HepG2 (cell line): ENCODE measurements around the gene KDM2B. TPM values are rescaled to one million over a fixed set of nuclear protein-coding genes. Genes with fewer than 3 reads are reported as not detected.

Experiments used
- ATAC-seq: fragments of 200-7000 bp; cut with Tn5 transposase; 3 replicates; pipeline ENCODE4 v1.9.1; 2020; ENCODE audit warnings: mild to moderate bottlenecking, moderate library complexity
- BruUV-seq: library from RNA; stranded (reverse); fragments of 400-500 nt; replicated peaks from 2 replicates; lab custom pipeline; 2021; lab: Mats Ljungman, UMichigan
- CTCF ChIA-PET: fragments of 300-600 bp; formaldehyde crosslinking; extraction: SDS; loops from one replicate; lab custom pipeline; 2021; ENCODE audit warnings: low total read pairs, inconsistent platforms, low intra/inter-chr PET ratio; lab: Yijun Ruan, JAX
- POLR2A ChIA-PET: fragments of 350-600 bp; sonication (Branson Sonifier 250); formaldehyde crosslinking; loops from one replicate; lab custom pipeline; 2020; ENCODE audit warnings: antibody characterized with exemption, inconsistent platforms; lab: Yijun Ruan, JAX
- DNase-seq: peaks from one replicate; pipeline ENCODE4 v3.0.0-alpha.2; 2015; ENCODE audit warnings: low spot score
- FAIRE-seq: peaks from 3 replicates; lab custom pipeline; 2011; peaks lifted over from hg19 to GRCh38; lab: Jason Lieb, UNC
- H2AFZ ChIP-seq: one replicate; pipeline ENCODE4 v1.6.1; 2011; ENCODE audit warnings: low read length, inconsistent platforms
- H3K27ac ChIP-seq: fragments of 300-600 bp; 3 replicates; pipeline ENCODE4 v1.8.0; 2011; ENCODE audit warnings: mixed run types, mild to moderate bottlenecking, mixed read lengths, low read length, inconsistent platforms; ENCODE audit not compliant: insufficient read depth; ENCODE audit errors: extremely low read length
- H3K27me3 ChIP-seq, 2 experiments: fragments of 200-600 bp in 1 of 2; 2 replicates in 1 of 2; 3 replicates in 1 of 2; pipeline versions ENCODE4 v1.6.0 to v1.8.0; 2011; ENCODE audit warnings: low read length in 2 of 2, mild to moderate bottlenecking in 2 of 2, moderate library complexity in 2 of 2, inconsistent platforms in 1 of 2; ENCODE audit not compliant: insufficient read depth in 2 of 2, control insufficient read depth in 1 of 2
- H3K36me3 ChIP-seq, 2 experiments: fragments of 200-600 bp in 1 of 2; replicated peaks in 1 of 2; 2 replicates in 1 of 2; 3 replicates in 1 of 2; pipeline versions ENCODE4 v1.5.1 to v1.8.0; 2011; ENCODE audit warnings: low read length in 2 of 2, inconsistent platforms in 1 of 2; ENCODE audit not compliant: insufficient read depth in 2 of 2, control insufficient read depth in 1 of 2
- H3K4me1 ChIP-seq: 2 replicates; pipeline ENCODE4 v1.5.1; 2012; ENCODE audit warnings: low read length, inconsistent platforms; ENCODE audit not compliant: insufficient read depth
- H3K4me2 ChIP-seq: 2 replicates; pipeline ENCODE4 v1.6.0; 2011; ENCODE audit warnings: low read depth, low read length, inconsistent platforms
- H3K4me3 ChIP-seq, 3 experiments: fragments of 200-600 bp in 1 of 3; sonication (generic), shearing (Covaris generic) in 1 of 3; replicated peaks in 1 of 3; 2 replicates each; pipeline ENCODE4 v1.5.1; 2011 to 2016; ENCODE audit warnings: low read length in 3 of 3, inconsistent platforms in 2 of 3, low read depth in 2 of 3, mild to moderate bottlenecking in 2 of 3, control low read depth in 1 of 3, mixed read lengths in 1 of 3; ENCODE audit not compliant: insufficient read depth in 1 of 3
- H3K79me2 ChIP-seq: one replicate; pipeline ENCODE4 v1.6.1; 2011; ENCODE audit warnings: low read length, inconsistent platforms; ENCODE audit not compliant: insufficient read depth
- H3K9ac ChIP-seq: 2 replicates; pipeline ENCODE4 v1.6.0; 2011; ENCODE audit warnings: mild to moderate bottlenecking, low read depth, low read length, inconsistent platforms; ENCODE audit not compliant: insufficient read depth
- H3K9me3 ChIP-seq: 2 replicates; pipeline ENCODE4 v1.5.1; 2012; ENCODE audit warnings: mild to moderate bottlenecking, low read length
- H4K20me1 ChIP-seq: 2 replicates; pipeline ENCODE4 v1.6.0; 2011; ENCODE audit warnings: inconsistent platforms, mild to moderate bottlenecking, low read length, moderate library complexity; ENCODE audit not compliant: insufficient read depth
- EEA1 ChIP-seq: sonication (generic); formaldehyde crosslinking; IDR thresholded peaks from 2 replicates; pipeline ENCODE4 v1.5.1; 2020; ENCODE audit warnings: mild to moderate bottlenecking, missing genetic modification reagents, borderline replicate concordance
- ERF ChIP-seq: IDR thresholded peaks from 2 replicates; pipeline ENCODE4 v1.6.1; 2018; ENCODE audit warnings: missing biosample characterization, missing genetic modification reagents
- GATAD1 ChIP-seq: IDR thresholded peaks from 2 replicates; pipeline ENCODE4 v1.6.1; 2016; ENCODE audit warnings: missing genetic modification reagents, missing compliant biosample characterization
- HNRNPUL1 ChIP-seq: fragments of 200-400 bp; formaldehyde crosslinking; IDR thresholded peaks from 2 replicates; pipeline ENCODE4 v1.6.1; 2017; ENCODE audit warnings: low read depth, mild to moderate bottlenecking, low read length, moderate library complexity
- NFIC ChIP-seq: IDR thresholded peaks from 2 replicates; pipeline ENCODE4 v1.6.1; 2012; ENCODE audit warnings: mild to moderate bottlenecking, low read length, inconsistent platforms
- RBFOX2 ChIP-seq: fragments of 200-400 bp; formaldehyde crosslinking; IDR thresholded peaks from 2 replicates; pipeline ENCODE4 v1.6.1; 2017; ENCODE audit warnings: low read depth, mild to moderate bottlenecking, low read length
- RBM22 ChIP-seq: fragments of 200-400 bp; formaldehyde crosslinking; optimal IDR thresholded peaks from 2 replicates; pipeline ENCODE3; 2017; ENCODE audit warnings: mild to moderate bottlenecking, low read length, moderate library complexity
- RFX3 ChIP-seq: IDR thresholded peaks from 2 replicates; pipeline ENCODE4 v1.6.1; 2016; ENCODE audit warnings: missing biosample characterization, missing genetic modification reagents
- SAFB2 ChIP-seq: sonication (generic); formaldehyde crosslinking; IDR thresholded peaks from 2 replicates; pipeline ENCODE4 v1.5.1; 2020; ENCODE audit warnings: missing genetic modification reagents, low read depth, mild to moderate bottlenecking, borderline replicate concordance
- SNAI1 ChIP-seq: sonication (generic); formaldehyde crosslinking; IDR thresholded peaks from 2 replicates; pipeline ENCODE4 v1.5.0; 2020; ENCODE audit warnings: mild to moderate bottlenecking, missing genetic modification reagents, borderline replicate concordance
- SOX13 ChIP-seq, 3 experiments: fragments of 450-650 bp in 1 of 3; sonication (generic) in 1 of 3; formaldehyde crosslinking in 1 of 3; IDR thresholded peaks in 2 of 3; conservative IDR thresholded peaks in 1 of 3; 2 replicates each; pipeline versions ENCODE4 v1.5.0 to v1.6.1; 2016 to 2020; ENCODE audit warnings: antibody characterized with exemption in 1 of 3, mild to moderate bottlenecking in 1 of 3, missing compliant biosample characterization in 1 of 3, missing genetic modification reagents in 1 of 3, moderate library complexity in 1 of 3
- TCF7L2 ChIP-seq: IDR thresholded peaks from 2 replicates; pipeline ENCODE4 v1.6.1; 2011; ENCODE audit warnings: mild to moderate bottlenecking, low read depth, low read length, moderate library complexity
- WGBS: methylation state at CpG from one replicate; pipeline ENCODE4 v1.1.6; 2017; ENCODE audit warnings: low lambda C conversion rate; 5-methylcytosine and 5-hydroxymethylcytosine counted together
- in situ Hi-C: cut with HindIII; loops from 2 replicates; pipeline ENCODE4 v1.10.0; 2017; ENCODE audit warnings: low pct_unique_long_range_greater_than_20kb; ENCODE audit not compliant: extremely low pct_ligation_motif_present
- intact Hi-C: fragments of 100-400 bp; cut with micrococcal nuclease; formaldehyde crosslinking; loops from one replicate; pipeline ENCODE4 v1.10.0; 2022; ENCODE audit not compliant: unreplicated experiment
- polyA plus RNA-seq, 8 experiments: library from polyadenylated mRNA; depleted of rRNA in 3 of 8; stranded (reverse) in 7 of 8; unstranded in 1 of 8; fragments of >200 nt; fragmentation: Illumina TruSeq in 4 of 8; extraction: Trizol in 4 of 8; gene quantifications; 2 replicates each; pipeline versions ENCODE4 v1.2.1 to v1.2.3, GENCODE V29; 2011 to 2016; ENCODE audit warnings: low read depth in 4 of 8, missing spikeins in 1 of 8, mixed read lengths in 1 of 8; ENCODE audit not compliant: insufficient read depth in 1 of 8
- total RNA-seq, 5 experiments: library from RNA; depleted of rRNA; stranded (reverse); fragments of >200 nt; fragmentation: Illumina TruSeq; extraction: Trizol; gene quantifications; 2 replicates each; pipeline ENCODE4 v1.2.3, GENCODE V29; 2016; ENCODE audit warnings: low read depth in 1 of 5
- TF ChIP-seq, protein P1 (sequence below): sonication (generic); formaldehyde crosslinking; IDR thresholded peaks from 2 replicates; pipeline ENCODE4 v1.5.1; 2020; ENCODE audit warnings: missing genetic modification reagents, mild to moderate bottlenecking, borderline replicate concordance

Gene KDM2B
- total and polyA plus RNA-seq, 2 of the 13 experiments (the other 11 are each of a cell fraction or from before 2014, with no cell fraction given) = 17.5 to 26.1 TPM

GRCh38 chr12:121439715-121440114 lies 141.1 kb downstream of the KDM2B start (continued):
- TF ChIP-seq ERF (no peak), SOX13 (IDR thresholded peaks at IDR 0.05) (no peak), SOX13 (CRISPR knock-in tag; conservative IDR thresholded peaks at IDR 0.05 in 1 of 2, IDR thresholded peaks at IDR 0.05 in 1 of 2) (no peak), SAFB2 (CRISPR knock-in tag) (no peak), SNAI1 (CRISPR knock-in tag) (no peak), GATAD1 (CRISPR knock-in tag) (no peak), HNRNPUL1 (no peak), TCF7L2 (no peak), RFX3 (no peak), RBFOX2 (no peak)

- Histone ChIP-seq H3K4me3 (no peak overlapping the region), H3K9ac (no peak overlapping the region), H3K4me2 (no peak overlapping the region), H3K27me3 (no peaks in the 10 kb centered on the region), H2AFZ (no peak overlapping the region), H3K27ac (no peak overlapping the region), H4K20me1 (no peaks in the 10 kb centered on the region), H3K9me3 (no peaks in the 10 kb centered on the region), H3K79me2 (no peaks in the 10 kb centered on the region), H3K4me1 (no peaks in the 10 kb centered on the region), H3K36me3 (peaks cover 34 to 62% of the 10 kb centered on the region in 2 experiments)
- in situ Hi-C loops (no loop called here), intact Hi-C loops (no loop called here)
- TF ChIP-seq, protein P1, sequence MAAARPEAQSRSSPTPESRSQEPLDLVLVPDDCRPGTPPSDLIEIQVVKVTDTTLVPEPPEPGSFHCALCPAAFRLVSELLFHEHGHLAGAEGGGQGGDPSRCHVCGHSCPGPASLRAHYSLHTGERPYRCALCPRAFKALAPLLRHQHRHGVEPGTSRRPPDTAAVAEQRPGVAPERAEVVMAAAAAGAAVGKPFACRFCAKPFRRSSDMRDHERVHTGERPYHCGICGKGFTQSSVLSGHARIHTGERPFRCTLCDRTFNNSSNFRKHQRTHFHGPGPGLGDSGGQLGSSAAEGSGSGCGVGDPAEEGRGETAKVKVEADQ (CRISPR knock-in tag) = no peak
- no peak for TF ChIP-seq EEA1 (CRISPR knock-in tag)
- TF ChIP-seq RBM22 = peak; percentile 25
- TF ChIP-seq NFIC = no peak
- FAIRE-seq (no peak), ATAC-seq (no peak), DNase-seq (no peak)
- CTCF ChIA-PET = no interaction called here
- WGBS = 89% methylated on average over 12 of the region's 12 CpGs
- POLR2A ChIA-PET = interaction anchor here (0.6 kb wide), 1 partner anchor 253 kb away, joined by 3 read pairs; no protein-coding TSS in a partner anchor
- TSS peak; percentile 31 for BruUV-seq
Measured at GRCh38 chr12:121438905-121439304, 141.9 kb downstream of the KDM2B start.
